GM10248 (cell line): Measurements from ENCODE around the gene MFAP4.

ENCODE experiments used
- CTCF ChIA-PET: fragments of 300-600 bp; sonication (Branson Sonifier 250); formaldehyde crosslinking; extraction: SDS; loops from one replicate; lab custom pipeline; 2021; ENCODE audit warnings: antibody characterized with exemption; lab: Yijun Ruan, JAX
- POLR2A ChIA-PET: fragments of 350-650 bp; sonication (Branson Sonifier 250); formaldehyde crosslinking; extraction: SDS; loops from one replicate; lab custom pipeline; 2020; ENCODE audit warnings: antibody characterized with exemption; lab: Yijun Ruan, JAX
- DNase-seq: peaks from one replicate; pipeline ENCODE4 v3.0.0; 2012; ENCODE audit errors: extremely low spot score
- CTCF ChIP-seq: IDR thresholded peaks from 2 replicates; pipeline ENCODE4 v1.5.1; 2012; ENCODE audit warnings: mild to moderate bottlenecking, low read depth; ENCODE audit errors: extremely low read depth, missing control alignments, control extremely low read depth

The MFAP4 gene

GRCh38 chr17:19361326-19361725, 25.7 kb downstream of the MFAP4 start:
- POLR2A ChIA-PET, result no interaction called here
- TF ChIP-seq CTCF, result no peak
- no peak for DNase-seq
- CTCF ChIA-PET, result interaction anchor here (2.7 to 7.4 kb wide), 5 partner anchors 16 to 403 kb away, joined by 11 to 121 read pairs (median 69); partner anchors contain the start of gene MAPK7

GRCh38 chr17:19360772-19361171, 26.2 kb downstream of the MFAP4 start:
- POLR2A ChIA-PET, result no interaction called here
- DNase-seq, result no peak
- CTCF ChIA-PET, result interaction anchor here (1.5 to 7.4 kb wide), 5 partner anchors 16 to 403 kb away, joined by 6 to 121 read pairs (median 69); partner anchors contain the start of gene MAPK7
- no peak for TF ChIP-seq CTCF

GRCh38 chr17:19359856-19360255, 27.1 kb downstream of the MFAP4 start:
- TF ChIP-seq CTCF, result no peak
- CTCF ChIA-PET, result interaction anchor here (1.5 kb wide), 1 partner anchor 88 kb away, joined by 6 read pairs; no protein-coding TSS in a partner anchor
- no peak for DNase-seq
- POLR2A ChIA-PET, result no interaction called here

GRCh38 chr17:19359151-19359550, 27.8 kb downstream of the MFAP4 start:
- ChIA-PET CTCF (interaction anchor here (1.5 kb wide), 1 partner anchor 88 kb away, joined by 6 read pairs; no protein-coding TSS in a partner anchor), POLR2A (no interaction called here)
- no peak for DNase-seq
- no peak for TF ChIP-seq CTCF

GRCh38 chr17:19357761-19358160, 29.2 kb downstream of the MFAP4 start:
- POLR2A ChIA-PET, result no interaction called here
- no peak for DNase-seq
- no peak for TF ChIP-seq CTCF
- CTCF ChIA-PET, result interaction anchor here (0.9 to 2.8 kb wide), 3 partner anchors 19 to 89 kb away, joined by 3 to 9 read pairs (median 6); partner anchors contain the start of gene MAPK7

GRCh38 chr17:19357351-19357750, 29.6 kb downstream of the MFAP4 start:
- ChIA-PET CTCF (interaction anchor here (0.9 to 2.8 kb wide), 5 partner anchors 12 to 409 kb away, joined by 3 to 9 read pairs (median 4); partner anchors contain the start of gene MAPK7), POLR2A (no interaction called here)
- no peak for TF ChIP-seq CTCF
- no peak for DNase-seq
